GM21717 (cell line): Measurements from ENCODE around the gene NUP160.
"Not testable (repeated sequence)": the region's sequence is repeated elsewhere in the genome, so short reads cannot be mapped to it uniquely, and the experiment has no call there.

Source experiments
- ATAC-seq: cut with Tn5 transposase; IDR thresholded peaks from one replicate; pipeline ENCODE4 v1.9.1; 2021; ENCODE audit warnings: mild to moderate bottlenecking, moderate library complexity; ENCODE audit not compliant: unreplicated experiment

NUP160 gene

DNA sequence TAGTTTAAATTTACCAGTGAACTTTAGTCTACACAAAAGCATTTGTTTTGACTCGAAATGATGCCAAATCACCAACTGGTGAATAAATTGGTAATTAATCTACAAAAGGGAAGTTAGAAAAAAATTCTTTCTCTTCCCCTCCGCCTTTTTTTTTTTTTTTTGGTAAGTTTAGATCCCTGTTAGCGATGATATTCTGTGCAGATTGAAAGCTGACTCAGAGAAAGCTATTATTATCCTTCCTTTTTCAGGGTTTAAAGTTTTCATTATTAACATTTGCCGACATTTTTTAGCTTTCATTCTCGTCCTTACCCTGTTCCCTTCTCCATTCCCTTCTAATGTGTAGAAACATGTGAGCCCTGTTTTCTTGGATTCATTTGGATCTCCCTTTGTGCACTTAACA lies 16.8 kb upstream of the NUP160 start:
- ATAC-seq, result no peak

DNA sequence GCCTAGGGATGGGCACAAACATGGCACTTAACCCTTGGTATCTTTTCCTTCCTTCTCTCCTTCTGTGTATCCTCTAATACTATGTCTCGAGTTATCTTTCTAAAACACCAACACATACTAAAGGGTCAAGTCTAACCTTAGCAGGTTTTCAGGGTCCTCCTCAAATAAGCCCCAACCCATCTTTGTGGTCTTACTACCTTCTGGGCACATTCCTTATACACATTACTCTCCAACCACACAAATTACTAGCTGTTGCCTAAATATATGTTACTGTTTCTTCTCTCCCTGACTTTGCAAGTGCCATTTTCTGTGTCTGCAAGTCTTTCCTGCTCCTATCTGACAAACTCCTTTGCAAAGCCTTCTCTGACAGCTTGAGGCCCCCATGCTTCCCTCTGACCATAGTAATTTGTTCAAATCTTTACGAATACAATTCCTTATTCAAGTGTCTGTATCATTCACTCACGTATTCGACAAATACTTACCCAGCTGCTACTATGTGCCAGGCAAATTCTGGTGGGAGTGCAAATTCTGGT lies 15.8 kb upstream of the NUP160 start:
- no peak for ATAC-seq

DNA sequence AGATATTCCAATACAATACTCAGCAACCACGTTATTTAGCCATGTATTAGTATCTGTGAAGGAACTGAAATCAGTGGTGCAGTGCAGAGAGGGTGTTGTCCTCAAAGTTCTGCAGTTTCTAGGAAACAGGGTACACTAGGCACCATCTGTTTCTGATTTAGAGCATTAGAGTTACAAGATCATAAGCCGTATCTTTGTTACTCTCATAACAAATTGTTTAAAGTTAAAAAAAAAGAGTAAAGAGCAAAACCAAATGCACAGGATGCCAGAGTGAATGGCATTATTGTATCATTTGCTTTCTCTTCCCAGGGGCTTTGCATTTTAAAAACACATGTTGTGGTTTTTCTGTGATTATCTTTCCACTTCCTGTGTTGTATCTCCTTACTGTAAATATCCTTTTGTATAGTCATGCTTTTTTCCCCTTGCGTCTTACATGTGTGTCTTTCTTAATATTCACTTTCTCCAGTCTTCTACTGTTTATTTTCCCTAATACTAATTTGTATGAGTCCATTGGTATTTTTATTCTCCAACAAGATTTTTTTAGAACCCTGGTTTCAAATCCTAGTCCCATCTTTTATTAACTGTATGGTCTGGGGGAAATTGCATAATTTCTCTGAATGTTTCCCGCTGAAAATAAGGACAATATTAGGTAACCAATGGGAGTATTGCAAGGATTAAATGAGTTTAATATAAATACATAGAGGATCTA lies 15.2 kb upstream of the NUP160 start:
- peak; percentile 56 for ATAC-seq

DNA sequence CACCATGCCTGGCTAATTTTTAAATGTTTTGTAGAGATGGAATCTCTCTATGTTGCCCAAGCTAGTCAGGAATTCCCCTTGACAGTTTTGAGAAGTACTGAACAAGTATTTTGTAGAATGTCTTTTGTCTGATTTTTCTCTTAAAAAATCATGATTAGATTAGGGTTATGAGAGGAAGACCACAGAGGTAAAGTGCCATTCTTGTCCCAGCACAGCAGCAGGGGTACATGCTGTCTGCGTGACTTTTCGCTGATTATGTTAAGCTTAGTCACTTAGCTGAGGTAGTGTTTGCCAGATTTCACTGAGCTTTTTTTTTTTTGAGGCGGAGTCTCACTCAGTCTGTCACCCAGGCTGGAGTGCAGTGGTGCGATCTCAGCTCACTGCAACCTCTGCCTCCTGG lies 13.6 kb upstream of the NUP160 start:
- ATAC-seq, result no peak

DNA sequence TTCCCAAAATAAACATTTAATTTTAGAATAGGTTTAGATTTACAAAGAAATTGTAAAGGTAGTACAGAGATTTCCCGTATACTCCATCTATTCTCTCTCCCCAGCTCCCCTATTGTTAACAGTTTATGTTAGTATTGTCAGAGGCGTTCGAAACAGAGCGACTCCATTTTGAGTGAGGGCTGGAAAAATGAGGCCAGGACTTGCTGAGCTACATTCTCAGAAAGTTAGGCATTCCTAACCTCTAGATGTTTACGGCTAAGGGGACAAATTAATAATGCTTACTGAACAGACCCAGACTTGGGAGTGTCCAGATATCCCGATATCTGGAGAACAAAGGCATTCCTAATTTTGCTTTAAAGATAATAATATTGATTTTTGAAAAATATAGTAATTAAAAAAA lies 12.4 kb upstream of the NUP160 start:
- no peak for ATAC-seq

DNA sequence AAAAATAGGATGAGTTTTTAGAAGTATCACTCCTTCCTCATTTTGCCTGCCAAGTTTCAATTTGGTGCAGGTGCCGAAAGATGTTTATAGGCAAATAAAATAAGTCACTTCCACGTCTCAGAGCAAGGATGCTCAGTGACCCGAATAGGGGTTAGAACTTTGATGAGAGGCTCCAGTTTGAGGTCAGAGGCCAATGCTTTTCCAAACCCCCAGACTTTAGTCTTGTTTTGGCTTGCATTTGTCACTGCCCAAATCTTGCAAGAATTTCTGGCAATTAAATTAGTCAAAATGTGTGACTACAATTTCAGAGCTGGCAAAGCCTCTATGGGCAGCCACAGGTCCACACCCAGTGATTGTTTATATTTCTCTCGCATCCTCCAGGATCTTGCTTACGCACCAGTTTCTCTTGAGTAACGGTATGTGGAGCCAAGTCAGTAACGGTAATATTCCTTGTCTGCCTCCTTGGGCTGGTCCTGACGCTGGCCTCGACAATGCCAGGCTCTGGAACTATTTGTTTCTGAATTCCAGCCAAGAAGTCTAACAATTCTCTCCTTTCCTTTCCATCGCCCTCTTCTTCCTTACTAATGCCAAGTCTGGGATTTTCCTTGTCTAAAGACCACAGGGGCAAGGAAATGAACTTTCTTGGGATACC lies 9.9 kb upstream of the NUP160 start:
- peak; percentile 46 for ATAC-seq

DNA sequence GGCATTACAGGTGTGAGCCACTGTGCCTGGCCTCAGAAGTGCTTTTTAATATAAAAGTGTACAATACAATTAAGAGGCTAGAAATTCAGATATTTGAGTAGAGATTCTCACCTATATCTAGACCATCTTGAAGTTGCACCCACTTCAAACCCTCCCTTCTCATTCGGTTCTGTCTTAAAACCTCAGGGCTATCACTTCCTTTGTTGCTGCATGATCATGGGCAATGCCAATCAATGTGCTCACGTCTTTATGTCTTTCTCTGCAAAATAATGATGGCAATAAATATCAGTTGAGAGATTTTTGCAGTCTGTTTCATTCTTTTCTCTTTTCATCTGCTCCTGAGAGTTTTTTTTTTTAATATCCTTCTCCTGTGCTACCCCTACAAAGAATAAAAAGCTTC lies 9.3 kb upstream of the NUP160 start:
- peak; percentile 35 for ATAC-seq

DNA sequence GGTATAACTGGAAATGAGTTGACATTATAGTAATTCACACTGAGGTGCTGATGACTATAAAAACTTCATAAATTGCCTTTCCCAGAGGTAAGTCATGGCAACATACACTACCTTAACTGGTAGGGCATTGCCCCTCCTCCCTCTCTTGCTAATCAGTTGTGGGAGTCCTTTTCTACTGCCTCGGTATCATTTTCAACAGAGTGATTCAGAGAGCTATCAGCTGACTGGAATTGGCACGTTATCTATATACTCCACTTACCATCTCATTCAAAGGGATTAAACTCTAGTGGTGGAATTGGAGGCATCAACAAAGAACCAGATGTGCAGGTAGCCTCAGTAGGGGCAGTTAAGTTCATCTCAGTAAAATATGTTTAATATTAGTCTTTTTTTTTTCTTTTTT lies 8.0 kb upstream of the NUP160 start:
- ATAC-seq, result no peak

DNA sequence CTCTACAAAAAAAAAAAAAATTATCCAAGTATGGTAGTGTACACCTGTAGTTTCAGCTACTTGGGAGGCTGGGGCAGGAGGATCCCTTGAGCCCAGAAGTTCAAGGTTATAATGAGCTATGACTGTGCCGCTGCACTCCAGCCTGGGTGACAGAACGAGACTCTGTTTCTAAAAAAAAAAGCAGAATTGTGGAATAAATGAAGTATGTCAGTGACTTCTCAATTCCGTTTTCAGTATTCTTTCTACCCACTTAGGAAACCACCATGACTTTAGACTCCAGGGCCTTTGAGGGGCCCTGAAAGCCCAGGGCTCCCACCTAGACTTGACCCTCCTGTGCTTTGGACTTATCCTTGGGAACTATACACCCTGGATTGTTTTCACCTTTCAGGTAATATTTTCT lies 6.5 kb upstream of the NUP160 start:
- no peak for ATAC-seq

DNA sequence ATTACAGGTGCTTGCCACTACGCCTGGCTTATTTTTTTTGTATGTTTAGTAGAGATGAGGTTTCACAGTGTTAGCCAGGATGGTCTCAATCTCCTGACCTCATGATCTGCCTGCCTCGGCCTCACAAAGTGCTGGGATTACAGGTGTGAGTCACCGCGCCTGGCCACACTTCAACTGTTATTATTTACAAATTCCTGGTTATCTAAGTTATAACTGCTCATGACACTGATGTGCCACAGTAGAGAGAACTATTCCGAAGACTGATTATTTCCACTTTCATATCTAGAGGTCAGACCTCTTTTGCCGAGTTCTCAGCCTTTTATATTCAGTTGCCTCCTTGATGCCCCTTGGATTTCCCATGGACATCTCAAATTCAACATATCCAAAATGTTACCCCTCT lies 3.9 kb upstream of the NUP160 start:
- no peak for ATAC-seq

DNA sequence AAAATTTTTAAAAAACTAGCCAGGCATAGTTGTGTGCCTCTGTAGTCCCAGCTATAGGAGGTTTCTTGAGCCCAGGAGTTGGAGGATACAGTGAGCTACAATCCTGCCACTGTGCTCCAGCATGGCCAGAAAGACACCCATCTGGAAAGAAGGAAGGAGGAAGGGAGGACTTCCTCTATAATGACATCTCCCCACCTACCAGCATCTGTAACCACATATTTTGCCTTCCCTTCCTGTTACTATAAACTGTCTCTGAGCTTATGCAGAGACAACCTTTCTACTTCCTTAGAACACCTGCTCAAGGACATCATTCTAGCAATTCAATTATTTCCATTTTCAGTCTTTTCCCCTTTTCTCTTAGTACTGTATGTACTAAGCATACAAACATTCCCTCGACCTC lies 2.2 kb upstream of the NUP160 start:
- ATAC-seq, result no peak

DNA sequence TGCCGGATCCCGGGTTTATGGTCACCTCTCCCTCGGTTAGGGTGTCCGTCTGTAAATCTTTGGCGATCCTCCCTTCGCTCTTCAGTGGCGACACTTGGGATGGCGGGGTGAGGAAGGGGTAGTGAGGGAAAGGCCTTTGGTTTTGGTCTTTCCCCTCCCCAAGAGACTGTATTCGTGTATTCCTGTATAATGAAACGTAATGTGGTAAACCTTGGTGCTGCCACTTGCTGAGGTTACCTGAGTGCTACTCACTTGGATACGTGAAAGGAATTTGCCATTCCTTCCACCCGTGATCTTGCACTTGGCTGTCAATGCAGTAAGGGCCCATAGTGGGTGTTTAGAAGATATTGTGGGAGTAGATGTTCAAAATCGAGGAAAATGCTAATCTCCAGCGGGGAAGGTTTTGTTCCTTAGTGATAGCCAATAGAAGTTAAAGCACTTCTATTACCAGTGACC lies 578 bp upstream of the NUP160 start:
- ATAC-seq, result peak; percentile 15

DNA sequence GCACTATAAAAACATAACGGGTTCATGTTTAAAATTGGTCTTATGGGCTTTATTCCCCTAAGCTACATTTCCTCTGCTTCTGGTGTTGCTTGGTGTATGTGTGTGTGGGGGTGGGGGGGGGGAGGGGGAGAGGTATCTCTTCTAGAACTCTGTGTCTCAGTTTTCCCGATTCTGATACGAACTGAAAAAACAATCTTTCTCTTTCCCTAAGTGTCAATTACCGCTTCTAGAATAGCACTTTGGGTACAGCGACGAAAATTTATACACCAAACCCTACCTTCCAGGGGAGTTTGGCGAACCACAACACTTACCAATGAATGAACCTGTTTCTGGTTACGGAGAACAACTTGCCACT lies 636 bp downstream of the NUP160 start:
- no peak for ATAC-seq

DNA sequence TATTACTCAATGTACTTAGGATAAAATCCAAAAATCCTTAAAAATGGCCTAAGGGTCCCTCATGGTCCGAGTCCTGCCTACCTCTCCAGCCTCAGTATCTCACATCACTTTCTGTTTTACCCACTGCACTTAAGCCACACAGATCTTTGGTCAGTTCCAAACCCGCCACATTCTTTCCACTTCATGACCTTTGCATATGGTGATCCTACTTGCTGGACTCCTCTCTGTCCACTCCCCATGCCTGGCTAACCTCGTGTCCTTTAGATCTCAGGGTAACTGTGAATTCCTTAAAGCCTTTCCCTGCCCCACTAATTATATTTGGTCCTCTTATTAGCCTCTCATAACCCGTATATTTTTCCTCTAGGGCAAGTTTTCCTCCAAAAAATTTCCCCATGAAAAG lies 1.2 kb downstream of the NUP160 start:
- no peak for ATAC-seq

DNA sequence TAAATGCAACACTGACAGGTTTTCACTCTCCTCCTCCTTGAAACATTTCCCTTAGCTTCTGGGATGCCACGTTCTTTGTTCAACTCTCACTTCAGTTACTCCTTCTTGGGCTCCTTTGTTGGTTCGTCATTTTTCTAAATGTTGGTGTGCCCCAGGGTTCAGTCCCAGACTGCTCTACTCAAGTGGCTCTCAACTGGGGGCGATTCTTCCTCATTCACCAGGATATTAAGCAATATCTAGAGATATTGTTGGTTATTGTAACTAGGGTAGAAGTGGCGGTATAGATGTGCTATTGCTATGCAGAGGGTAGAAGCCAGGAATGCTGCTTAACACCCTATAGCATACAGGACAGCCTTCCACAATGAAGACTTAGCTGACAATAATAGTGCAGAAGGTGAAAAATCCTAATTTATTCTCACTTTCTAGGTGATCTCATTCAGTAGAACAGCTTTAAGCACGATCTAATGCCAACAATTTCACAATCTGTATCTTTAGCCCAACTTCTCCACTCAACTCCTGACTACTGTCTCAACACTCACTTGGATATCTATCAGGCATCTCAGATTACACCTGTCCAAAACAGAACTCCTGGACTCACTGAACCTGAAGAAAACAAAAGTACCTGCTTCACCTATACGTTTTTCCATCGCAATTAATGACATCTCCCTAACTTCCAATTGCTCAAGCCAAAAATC lies 4.6 kb downstream of the NUP160 start:
- ATAC-seq, result no peak

DNA sequence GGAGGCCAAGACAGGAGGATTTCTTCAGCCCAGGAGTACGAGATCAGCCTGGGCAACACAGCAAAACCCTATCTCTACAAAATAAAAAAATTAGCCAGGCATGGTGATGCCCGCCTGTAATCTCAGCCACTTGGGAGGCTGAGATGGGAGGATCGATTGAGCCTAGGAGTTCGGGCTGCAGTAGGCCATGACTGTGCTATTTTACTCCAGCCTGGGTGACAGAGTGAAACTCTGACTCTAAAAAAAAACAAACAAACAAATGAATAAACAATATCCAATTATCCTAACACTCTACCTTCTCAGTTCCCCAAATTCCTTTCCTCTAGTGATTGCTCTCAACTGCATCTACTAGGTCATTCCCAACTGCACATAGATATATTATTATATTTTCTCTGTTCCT lies 5.4 kb downstream of the NUP160 start:
- ATAC-seq, result no peak

DNA sequence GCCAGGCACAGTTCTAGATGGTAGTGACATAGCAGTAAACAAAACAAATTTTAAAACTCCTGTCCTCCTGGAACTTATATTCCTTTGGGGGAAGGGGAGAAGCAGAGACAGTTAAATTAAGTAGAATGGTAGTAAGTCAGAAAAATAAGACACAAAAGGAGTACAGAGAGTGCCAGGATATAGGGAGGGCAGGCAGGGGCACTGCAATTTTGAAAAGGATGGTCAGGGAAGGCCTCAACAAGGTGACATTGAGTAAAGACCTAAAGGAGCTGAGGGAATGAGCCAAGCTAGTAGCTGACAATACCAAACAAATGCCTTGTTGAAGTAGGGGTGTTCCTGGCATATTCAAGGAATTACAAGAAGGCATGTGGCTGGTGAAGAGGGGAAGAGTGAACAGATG lies 10.2 kb downstream of the NUP160 start:
- no peak for ATAC-seq

DNA sequence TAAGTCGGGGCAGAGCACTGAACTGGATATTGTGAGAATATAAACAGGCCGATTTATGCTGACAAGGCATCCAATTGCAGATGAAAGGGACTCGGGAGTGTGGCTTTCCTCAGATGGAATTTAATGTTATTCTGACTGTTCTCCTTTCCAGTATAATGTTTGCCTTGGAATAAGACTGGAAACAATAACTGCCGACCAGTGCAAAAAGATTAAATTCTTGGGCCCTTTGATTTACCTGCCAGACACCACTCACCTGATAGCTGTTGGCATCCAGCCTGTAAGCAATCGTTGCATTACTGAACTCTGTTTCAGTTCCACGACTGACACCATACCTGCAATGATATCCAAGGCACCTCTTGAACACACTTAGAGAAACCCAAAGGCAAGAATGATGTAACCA lies 10.9 kb downstream of the NUP160 start:
- no peak for ATAC-seq

DNA sequence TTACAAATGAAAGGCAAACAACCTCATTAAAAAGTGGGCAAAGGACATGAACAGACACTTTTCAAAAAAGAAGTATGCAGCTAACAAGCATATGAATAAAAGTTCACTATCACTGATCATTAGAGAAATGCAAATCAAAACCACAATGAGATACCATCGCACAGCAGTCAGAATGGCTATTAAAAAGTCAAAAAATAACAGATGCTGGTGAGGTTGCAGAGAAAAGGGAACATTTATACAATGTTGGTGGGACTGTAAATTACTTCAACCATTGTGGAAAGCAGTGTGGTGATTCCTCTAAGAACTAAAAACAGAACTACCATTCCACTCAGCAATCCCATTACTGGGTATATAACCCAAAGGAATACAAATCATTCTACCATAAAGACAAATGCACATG lies 18.1 kb downstream of the NUP160 start:
- not testable (repeated sequence) for ATAC-seq

DNA sequence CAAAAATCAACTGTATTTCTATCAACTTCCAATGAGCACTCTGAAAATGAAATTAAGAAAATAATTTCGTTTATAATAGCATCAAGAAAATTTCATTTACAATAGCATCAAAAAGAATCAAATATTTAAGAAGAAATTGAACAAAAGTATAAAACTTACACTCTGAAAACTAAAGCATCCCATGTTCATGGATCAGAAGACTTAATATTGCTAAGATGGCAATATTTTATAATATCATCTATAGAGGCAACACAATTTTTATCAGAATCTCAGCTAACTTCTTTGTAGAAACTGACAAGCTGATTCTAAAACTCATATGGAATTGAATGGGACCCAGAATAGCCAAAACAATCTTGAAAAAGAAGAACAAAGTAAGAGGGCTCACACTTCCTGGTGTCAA lies 19.9 kb downstream of the NUP160 start:
- ATAC-seq, result no peak

DNA sequence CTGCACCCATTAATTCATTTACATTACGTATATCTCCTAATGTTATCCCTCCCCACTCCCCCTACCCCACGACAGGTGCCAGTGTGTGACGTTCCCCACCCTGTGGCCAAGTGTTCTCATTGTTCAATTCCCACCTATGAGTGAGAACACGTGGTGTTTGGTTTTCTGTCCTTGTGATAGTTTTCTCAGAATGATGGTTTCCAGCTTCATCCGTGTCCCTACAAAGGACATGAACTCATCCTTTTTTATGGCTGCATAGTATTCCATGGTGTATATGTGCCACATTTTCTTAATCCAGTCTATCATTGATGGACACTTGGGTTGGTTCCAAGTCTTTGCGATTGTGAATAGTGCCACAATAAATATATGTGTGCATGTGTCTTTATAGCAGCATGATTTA lies 25.5 kb downstream of the NUP160 start:
- not testable (repeated sequence) for ATAC-seq

DNA sequence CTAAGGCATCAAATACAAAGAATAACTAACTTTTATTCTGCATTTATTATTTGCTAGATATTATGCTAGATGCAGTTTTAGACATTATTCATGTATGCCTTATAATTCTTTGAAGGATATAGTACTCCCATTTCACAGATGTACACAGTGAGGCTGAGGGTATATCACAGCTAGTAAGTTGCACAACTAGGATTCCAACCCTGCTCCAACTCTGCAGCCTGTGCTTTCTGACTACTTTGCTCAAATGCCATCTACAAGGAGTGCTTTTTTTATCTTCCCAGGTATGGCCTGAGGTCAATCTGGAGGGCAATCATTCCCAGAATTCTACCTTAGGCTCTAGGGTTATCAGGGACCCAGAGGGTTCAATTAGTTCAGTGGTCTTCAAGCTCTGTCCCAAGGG lies 28.4 kb downstream of the NUP160 start:
- no peak for ATAC-seq
